T-helper 1 cell (primary cell): ENCODE results near the gene FBXL22.

ENCODE experiments used
- DNase-seq, 5 donors: peaks; one replicate each; pipeline ENCODE4 v3.0.0-alpha.2; 2012 to 2020
- total RNA-seq, 4 donors: gene quantifications; one replicate each; lab custom pipeline; 2026; lab: John Stamatoyannopoulos, UW

Gene FBXL22, protein sequence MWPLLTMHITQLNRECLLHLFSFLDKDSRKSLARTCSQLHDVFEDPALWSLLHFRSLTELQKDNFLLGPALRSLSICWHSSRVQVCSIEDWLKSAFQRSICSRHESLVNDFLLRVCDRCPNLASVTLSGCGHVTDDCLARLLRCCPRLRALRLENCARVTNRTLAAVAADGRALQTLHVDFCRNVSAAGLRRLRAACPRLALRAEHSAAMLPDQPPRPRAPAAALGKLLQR
- total RNA-seq = 1.9 to 4.1 (median 3.2) reads per million in 4 donors

DNA sequence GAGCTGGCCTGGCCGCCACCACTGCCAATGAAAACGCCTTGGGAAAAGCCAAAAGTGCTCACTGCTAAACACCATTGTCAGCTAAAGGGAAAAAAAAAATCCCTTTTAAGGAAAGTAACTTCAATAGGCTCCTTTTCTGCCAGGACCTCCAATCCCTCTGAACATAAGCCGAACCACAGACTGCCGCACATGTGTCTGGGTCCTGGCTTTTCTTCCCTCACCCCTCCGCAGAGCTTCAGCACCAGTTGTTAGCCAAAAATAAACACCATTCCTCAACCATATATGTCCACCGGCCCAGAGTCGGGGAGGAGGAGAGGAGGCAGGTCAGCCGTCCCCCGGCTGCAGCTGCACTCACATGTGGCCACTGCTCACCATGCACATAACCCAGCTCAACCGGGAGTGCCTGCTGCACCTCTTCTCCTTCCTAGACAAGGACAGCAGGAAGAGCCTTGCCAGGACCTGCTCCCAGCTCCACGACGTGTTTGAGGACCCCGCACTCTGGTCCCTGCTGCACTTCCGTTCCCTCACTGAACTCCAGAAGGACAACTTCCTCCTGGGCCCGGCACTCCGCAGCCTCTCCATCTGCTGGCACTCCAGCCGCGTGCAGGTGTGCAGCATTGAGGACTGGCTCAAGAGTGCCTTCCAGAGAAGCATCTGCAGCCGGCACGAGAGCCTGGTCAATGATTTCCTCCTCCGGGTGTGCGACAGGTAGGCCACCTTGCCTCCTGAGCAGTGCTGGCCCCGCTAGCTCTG lies at the start of gene FBXL22:
FBXL22 (plus strand) TSS at position 350 of the 753 bp plus-strand sequence; CDS start at position 356, 6 bp downstream.
- DNase-seq = no peak

DNA sequence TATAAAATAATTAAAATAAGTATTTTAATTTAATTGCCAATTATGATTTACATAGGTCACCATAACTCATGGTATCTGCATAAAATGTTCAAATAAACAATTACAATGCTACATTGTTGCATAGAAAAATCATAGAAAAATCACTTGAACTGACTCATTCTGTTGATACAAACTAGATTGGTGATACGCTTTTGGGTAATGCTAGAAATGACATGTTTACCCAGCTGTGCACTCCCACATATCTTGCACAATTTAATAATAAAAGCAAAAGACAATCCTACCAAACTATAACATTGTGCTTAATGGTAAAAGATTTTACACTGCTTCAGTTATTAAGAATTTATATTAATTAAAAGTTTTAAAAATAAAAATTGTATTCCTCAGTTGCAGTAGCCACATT lies 45.8 kb upstream of the FBXL22 start:
- no peak for DNase-seq

DNA sequence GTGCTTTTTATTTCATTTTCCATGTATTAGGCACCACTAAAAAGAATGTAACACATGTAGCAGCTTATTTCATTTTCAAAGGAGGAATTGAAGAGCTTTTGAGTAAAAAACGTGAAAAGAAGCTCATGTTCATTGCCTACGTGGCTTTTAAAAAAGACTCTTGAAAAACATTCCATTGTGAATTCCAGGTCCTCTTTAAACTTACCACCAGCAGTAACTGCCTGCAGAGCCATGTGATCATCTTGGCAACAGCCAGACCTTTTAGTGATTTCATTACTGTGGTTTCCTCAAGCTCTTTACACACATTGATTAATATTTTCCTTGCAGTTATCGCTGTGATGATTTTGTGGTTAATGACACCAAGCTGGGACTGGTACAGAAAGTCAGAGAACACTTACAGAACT lies 43.8 kb upstream of the FBXL22 start:
- no peak for DNase-seq

DNA sequence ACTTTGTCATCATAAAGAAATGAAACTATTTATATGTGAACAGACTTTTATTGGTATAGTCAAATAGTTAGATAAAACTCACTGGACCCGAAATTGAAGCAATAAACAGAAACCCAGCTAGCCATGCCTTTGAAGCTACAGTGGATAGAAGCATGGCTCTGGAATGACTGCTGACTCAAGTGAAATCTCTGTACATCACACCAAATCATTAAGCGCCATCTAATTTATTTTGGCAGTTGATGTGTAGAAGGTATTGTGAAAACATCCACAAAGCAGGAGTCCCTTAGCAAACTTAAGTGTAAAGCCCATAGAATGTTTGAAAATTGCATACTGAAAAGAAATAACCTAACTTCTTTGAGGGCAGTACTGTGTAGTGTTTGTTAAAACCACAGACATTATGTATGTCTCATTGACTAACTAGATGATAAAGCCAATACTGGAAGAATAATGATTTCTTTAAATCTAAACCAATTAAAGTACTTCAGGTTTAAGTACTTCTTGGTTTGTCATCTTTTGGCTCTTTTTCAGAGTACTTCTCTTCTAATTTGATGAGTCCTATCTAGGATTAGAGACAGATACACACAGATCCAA lies 42.8 kb upstream of the FBXL22 start:
- no peak for DNase-seq

DNA sequence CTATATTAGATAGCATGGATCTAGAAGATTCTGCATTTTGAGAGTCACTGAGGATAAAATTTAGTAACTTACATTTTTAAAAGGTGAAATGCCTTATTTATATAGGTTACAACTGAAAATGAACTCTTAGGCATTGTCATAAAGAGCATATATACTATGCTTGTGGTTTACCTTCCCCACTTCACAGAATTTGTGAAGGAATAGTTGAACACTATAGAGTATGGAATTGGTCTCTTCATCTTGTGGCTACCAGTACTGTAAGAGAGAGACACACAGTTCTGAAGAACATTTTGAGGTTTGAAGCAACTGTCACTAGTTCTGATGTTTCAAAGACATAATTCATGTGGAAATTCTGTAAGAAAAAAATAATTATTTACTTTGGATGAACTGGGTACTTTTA lies 41.7 kb upstream of the FBXL22 start:
- DNase-seq = no peak

DNA sequence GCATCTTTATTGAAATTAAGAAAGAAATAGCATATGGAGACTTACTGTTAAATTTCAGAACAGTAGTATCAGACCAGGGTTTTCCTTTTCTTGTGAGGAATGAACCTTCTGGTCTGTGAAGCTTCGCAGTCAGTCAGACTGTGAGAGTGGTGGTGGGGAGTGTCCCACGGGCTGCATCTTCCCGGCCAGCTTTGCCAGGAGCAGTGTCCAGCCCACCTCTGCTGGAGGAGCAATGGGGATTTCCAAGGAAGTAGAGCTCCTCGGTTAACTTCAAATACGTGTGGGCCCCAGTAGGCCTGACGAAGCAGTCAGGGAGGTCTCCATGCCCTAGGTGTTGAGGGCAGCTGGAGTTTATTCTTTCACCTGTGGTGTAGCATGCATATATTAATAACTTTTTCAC lies 40.9 kb upstream of the FBXL22 start:
- no peak for DNase-seq

DNA sequence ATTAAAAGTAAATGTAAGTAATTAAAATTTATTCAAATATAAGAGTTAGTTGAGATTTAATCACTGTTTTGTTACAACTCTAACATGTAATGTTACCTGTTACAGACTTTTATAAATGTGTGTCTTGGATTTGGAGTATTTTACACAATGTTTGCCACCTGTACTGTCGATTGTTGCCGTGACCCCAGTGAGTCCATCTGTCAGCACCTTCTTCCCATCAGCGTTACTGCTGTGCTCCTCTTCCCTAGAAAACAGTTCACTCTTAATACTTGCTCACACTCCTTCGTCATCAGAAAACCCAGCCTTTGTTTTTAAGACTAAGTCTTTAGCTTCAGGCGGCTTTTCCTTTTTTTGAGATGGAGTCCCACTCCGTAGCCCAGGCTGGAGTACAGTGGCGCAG lies 40.5 kb upstream of the FBXL22 start:
- no peak for DNase-seq

DNA sequence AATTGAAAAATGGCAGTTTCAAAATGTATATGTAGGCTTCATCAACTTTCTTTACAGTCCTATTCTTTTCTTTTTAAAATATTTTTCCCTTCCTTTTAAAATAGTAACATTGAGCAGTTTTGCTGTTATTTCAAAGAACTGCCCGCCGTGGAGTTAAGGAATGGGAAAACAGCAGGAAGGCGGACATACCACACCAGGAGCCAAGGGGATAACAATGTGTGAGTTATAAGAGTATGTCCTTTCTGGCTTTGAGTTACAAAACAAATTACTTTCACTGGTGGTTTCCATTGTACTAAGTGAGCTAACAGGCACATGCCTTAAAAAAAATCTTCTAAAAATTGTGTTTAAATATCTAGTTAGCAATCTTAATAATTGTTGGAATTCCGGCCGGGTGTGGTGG lies 37.4 kb upstream of the FBXL22 start:
- no peak for DNase-seq

DNA sequence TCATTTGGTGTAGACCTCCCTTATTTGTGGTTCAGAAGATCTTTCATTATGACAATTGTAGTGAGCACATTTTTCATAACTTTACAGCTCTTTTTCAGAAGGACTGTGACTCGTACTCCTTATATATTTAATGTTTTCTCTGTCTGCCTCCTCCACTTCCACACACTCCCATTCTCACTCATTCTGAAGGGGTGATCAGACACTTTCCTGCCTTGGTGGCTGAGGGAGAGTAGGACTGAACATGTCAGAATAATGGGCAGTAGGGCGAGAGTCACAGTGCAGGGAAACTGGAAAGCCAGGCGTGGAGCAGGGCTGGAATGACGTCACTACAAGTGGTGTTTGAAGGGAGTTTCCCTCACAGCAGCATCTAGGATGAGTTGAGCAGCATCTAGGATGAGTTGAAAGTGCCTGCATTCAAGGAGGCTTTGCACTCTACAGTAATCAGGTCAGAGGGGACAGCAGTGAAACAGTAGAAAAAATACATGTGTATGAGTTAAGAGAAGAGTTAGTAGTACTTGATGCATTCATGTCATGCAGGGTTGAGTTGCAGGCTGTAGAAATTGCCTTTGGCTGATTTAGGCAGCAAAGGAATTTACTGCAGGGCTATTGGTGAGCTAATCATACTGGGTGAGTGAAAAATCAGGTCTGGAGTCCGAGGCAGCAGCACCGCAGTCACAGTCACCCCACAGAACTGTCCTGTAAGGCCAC lies 36.3 kb upstream of the FBXL22 start:
- peak in 1 of 5 donors; percentile 25 for DNase-seq

DNA sequence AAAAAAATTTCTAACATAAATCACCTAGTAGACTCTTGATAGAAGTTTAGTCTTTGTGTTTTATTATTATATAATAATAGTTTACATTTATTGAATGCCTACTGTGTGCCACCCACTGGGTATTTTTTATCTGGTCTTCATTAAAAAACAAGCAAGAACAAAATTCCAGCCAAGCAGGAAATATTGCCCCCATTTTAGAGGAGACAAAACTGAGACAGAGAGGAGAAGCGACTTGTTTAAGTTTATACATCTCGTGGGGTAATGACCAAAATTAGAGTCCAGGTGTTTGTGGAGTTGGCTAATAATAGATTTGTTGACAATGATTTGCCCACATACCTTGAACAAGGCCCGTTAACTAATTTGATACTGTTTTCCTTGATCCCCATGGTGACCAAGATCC lies 33.1 kb upstream of the FBXL22 start:
- DNase-seq = no peak

DNA sequence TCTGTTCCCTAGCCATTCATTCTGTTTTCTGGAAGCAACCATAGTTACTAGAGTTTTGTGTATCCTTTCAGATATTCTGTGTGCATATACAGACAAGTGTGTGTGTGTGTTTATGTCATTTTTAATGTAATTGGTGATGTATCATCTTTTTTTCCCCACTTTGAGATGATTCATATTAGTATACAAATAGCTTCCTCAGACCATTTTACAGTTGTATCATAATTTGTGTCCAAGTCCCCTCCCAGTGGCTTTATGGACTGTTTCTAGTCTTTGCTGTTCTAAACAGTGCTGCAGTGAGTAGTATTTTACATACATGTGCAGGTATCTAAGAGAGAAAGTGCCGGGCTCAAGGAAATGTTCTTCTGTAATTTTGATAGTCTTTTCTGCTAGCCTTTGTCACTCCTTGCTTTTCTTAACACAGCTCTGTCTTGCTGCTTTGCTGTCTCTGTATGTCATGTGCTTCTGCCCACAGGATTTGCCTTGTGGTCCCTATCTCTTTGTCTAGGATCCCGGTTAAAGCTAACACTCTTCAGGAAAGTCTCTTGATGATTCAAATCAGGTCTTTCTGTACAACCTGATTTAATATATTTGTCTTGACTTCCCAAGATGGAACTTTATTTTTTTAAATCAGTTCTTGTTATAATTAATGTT lies 31.5 kb upstream of the FBXL22 start:
- DNase-seq = no peak

DNA sequence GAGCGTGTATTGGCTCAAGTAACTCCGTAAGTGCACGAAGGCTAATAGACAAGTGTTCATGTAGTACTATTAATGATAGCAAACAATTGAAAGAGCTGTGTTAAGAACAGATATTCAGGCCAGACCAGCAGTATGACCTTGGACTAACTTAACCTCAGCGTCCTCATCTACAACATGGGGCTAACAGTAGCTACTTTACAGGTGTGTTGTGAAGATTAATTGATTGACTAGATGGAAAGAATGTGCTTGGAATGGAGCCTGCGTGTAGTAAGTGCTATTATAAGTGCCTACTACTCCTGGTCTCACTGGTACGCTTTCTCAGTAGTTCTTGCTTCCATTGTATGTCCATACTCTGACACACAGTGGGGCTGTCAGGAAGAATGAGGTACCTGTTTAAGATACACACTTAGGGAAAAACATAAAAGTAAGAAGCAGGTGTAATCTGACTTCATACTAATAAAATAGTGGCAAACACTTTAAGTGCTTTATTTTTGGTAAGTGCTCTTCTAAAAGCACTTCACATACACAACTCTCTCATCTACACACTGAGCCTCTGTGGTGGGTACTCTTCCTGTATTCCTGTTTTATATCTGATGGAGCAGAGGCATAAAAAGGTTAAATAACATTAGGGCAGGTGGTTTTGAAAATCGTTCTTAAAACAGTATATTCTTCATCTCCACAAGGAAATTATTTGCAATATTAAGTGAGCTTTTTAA lies 24.3 kb upstream of the FBXL22 start:
- no peak for DNase-seq

DNA sequence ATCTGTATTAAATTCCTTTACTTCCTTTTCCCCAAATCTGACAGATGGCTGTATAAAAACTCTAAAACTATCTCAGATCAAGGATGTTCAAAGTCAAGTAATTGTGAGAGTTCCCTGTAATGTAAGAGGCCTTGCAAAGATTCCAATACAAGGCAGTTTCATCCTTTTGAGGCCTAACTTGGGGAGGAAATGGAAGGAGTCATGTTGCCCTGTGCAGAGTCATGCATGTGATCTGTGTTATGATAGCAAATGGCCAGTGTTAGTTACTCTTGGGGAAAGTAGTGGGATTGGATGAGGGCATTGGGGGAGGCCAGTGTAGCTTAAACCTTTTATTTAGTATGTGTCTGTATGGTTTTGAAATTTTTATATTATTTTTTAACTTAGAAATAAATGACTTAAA lies 23.7 kb upstream of the FBXL22 start:
- no peak for DNase-seq

DNA sequence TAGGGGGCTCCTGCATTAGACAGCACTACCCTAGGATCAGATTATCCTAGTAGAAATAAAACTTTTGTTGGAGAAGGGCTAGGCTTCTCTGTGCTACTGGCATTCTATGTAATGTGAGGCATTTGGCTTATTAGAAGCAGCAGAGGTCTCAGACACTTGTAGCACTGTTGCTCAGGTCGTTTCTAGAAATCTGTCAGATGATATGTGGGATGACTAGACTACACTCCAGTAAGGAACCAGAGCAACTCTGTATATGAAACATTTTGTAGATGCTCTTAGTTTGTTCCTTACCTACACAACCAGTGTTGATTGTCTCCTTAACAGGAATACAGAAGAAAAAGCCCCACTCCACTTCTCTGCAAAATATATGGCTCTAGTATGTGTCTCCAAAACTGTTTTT lies 21.9 kb upstream of the FBXL22 start:
- DNase-seq = no peak

DNA sequence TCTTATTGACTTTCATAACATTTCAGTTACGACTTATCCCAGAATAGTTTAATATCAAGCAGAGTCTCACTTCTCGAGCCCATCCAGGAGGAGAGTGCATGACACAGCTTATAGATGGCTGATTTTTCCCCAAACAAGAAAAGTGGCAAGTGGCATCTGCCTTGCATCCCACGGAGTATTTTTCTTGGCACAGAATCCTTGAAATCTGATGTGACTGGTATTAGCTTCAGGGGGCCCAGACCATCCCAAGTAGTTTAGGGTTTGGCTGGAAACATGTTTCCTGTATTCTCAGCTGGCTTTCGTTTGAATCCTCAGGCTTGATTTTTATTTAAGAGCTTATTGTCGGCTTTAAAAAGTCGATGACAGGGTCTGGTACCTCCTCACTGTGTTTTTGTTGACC lies 20.7 kb upstream of the FBXL22 start:
- DNase-seq = no peak

DNA sequence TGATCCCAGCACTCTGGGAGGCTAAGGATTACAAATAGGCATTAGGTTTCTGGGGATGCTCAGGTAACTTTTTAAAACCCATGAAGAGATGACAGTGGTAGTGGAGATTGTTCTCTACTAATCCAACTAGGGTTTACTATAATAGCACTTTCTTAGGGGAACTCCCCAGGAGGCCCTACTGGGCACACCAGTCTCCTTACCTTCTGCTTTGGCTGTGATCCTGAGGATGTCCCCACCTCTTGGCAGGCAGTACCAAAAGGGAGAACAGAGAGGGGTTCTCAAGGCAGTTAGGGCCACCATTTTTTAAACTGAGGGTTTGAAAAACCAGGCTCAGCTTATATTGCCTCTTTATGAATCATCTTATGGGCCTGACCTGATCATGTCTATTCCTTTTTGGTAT lies 15.0 kb upstream of the FBXL22 start:
- DNase-seq = no peak

DNA sequence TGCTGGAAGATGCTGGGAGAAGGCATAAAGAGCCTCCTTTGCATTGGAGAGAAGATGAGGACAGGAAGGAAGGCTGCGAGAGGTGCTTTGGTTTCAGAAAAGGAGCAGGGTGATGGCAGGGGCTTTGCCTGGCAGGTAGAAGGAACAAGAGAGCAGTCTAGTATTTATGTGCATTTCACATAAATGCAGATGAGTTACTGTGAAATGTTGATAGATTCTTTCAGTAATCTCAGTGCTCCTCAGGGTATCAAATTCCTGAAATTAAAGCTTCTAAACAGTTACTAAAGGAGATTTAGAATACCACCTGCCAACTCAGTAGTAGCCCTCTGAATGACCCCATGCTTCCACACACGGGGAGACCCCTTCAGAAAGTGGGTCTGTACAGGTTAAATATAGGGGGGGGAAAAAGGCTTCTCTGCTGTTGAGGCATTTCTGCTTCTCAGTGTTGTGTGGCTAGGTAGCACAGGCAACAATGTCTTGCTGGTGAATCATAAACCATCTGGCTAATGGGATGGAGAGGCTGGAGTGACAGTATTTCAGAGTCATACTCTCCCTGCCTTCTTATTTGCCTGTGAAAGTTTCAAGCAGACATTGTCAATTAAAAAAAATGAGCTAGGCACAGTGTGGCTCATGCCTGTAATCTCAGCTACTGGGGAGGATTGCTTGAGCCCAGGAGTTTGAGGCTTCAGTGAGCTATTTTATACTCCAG lies 14.3 kb upstream of the FBXL22 start:
- no peak for DNase-seq

DNA sequence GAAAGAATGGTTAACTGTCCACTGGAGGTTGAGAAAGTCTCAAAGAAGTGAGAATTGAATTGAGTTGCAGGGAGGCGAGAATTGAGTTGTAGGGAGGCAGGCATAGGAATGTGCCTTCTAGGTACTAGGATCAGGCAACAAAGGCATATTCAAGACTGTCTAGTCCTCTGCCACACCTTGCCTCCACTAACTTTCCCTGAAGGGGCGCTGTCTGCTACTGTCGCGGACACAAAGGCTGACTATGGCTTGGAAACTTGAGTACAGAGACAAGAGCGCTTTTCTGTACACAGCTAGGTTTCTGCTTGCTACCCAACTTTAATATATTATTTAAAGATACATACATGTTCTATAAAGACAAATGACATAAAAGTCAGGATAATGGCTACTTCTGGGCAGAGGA lies 10.4 kb upstream of the FBXL22 start:
- no peak for DNase-seq

DNA sequence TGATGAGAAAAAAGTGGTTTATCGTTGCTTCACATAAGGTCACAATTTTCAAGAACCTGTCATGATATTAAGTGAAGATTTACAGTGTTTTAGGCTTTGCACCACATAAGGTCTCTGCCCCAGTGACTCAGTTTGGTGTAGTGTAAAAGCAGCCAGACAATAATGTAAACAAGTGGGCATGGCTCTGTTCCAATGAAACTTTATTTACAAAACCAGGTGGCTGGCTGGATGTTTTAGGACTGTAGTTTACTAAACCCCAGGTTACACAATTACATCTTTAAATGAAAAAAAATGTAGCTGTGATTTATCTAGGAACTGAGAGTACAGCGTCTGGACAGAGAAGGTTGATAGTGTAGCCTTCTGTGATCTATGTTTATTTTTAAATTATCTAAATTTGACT lies 9.7 kb upstream of the FBXL22 start:
- DNase-seq = no peak

DNA sequence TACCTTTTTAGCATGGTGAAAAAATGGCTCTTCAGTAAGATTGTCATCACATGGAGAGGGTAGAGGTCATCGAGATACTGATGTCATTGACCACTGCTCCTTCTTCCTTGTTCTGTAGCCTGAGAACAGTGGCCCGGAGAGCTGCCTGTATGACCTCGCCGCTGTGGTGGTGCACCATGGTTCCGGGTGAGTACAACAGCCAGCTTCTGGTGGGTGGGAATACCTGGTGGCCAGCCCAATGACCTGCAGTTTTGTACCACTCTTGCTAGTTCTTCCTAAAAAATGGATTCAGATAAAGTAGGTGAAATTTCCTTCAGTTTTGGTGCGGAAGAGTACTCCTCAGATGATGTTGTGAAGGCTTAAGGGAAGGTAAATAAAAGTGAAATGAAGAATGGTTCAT lies 8.4 kb upstream of the FBXL22 start:
- DNase-seq = no peak
